Suprapubic skin (tissue), 4 donors: ENCODE measurements around the gene PTBP2. TPM values are rescaled to one million over a fixed set of nuclear protein-coding genes. Genes with fewer than 3 reads are reported as not detected.
A peak's percentile ranks its signal among the peaks of the same experiment; 100 is the strongest.

Experiments used
- DNase-seq, 2 donors: peaks; one replicate each; pipeline ENCODE4 v3.0.0-alpha.2; 2019; ENCODE audit warnings: low spot score in 2 of 2
- H3K27ac ChIP-seq: fragments of 200-600 bp; sonication (generic); one replicate; pipeline ENCODE4 v1.5.1; 2019
- H3K27me3 ChIP-seq: fragments of 200-600 bp; sonication (generic); one replicate; pipeline ENCODE4 v1.5.1; 2019
- H3K36me3 ChIP-seq: fragments of 200-600 bp; sonication (generic); one replicate; pipeline ENCODE4 v1.5.1; 2019
- H3K4me1 ChIP-seq: fragments of 200-600 bp; sonication (generic); one replicate; pipeline ENCODE4 v1.5.1; 2019
- H3K4me3 ChIP-seq: fragments of 200-600 bp; sonication (generic); one replicate; pipeline ENCODE4 v1.5.1; 2019; ENCODE audit warnings: mild to moderate bottlenecking
- H3K9me3 ChIP-seq: fragments of 200-600 bp; sonication (generic); one replicate; pipeline ENCODE4 v1.5.1; 2019
- EP300 ChIP-seq: sonication (generic); formaldehyde crosslinking; IDR thresholded peaks from one replicate; pipeline ENCODE4 v1.6.1; 2017; ENCODE audit warnings: antibody characterized with exemption
- POLR2A ChIP-seq, 2 donors: fragments of 450-650 bp; IDR thresholded peaks; one replicate each; pipeline ENCODE4 v1.6.1; 2017; ENCODE audit warnings: antibody characterized with exemption in 2 of 2, mild to moderate bottlenecking in 2 of 2, moderate library complexity in 2 of 2
- POLR2AphosphoS5 ChIP-seq, 3 donors: sonication (generic); formaldehyde crosslinking; IDR thresholded peaks; one replicate each; pipeline ENCODE4 v1.6.1; 2017; ENCODE audit warnings: antibody characterized with exemption in 3 of 3
- WGBS: methylation state at CpG from one replicate; pipeline ENCODE4 v1.1.5; 2018; 5-methylcytosine and 5-hydroxymethylcytosine counted together
- total RNA-seq, 4 donors: library from RNA; depleted of rRNA; stranded (reverse); fragments of >200 nt; gene quantifications; one replicate each; pipeline ENCODE4 v1.1.0, GENCODE V29; 2016
- TF ChIP-seq, protein P1 (sequence below), 2 donors: fragments of 200-600 bp in 1 of 2; fragments of 450-650 bp in 1 of 2; sonication (generic) in 1 of 2; IDR thresholded peaks; one replicate each; pipeline ENCODE4 v1.5.1; 2016 to 2019; ENCODE audit warnings: antibody characterized with exemption in 2 of 2, mild to moderate bottlenecking in 1 of 2, moderate library complexity in 1 of 2

The PTBP2 gene, protein sequence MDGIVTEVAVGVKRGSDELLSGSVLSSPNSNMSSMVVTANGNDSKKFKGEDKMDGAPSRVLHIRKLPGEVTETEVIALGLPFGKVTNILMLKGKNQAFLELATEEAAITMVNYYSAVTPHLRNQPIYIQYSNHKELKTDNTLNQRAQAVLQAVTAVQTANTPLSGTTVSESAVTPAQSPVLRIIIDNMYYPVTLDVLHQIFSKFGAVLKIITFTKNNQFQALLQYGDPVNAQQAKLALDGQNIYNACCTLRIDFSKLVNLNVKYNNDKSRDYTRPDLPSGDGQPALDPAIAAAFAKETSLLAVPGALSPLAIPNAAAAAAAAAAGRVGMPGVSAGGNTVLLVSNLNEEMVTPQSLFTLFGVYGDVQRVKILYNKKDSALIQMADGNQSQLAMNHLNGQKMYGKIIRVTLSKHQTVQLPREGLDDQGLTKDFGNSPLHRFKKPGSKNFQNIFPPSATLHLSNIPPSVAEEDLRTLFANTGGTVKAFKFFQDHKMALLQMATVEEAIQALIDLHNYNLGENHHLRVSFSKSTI
- 10 to 100 TPM in 3 of 4 donors, 1 to 10 TPM in 1; 9.8 to 66.5 (median 23.2) TPM for total RNA-seq

DNA sequence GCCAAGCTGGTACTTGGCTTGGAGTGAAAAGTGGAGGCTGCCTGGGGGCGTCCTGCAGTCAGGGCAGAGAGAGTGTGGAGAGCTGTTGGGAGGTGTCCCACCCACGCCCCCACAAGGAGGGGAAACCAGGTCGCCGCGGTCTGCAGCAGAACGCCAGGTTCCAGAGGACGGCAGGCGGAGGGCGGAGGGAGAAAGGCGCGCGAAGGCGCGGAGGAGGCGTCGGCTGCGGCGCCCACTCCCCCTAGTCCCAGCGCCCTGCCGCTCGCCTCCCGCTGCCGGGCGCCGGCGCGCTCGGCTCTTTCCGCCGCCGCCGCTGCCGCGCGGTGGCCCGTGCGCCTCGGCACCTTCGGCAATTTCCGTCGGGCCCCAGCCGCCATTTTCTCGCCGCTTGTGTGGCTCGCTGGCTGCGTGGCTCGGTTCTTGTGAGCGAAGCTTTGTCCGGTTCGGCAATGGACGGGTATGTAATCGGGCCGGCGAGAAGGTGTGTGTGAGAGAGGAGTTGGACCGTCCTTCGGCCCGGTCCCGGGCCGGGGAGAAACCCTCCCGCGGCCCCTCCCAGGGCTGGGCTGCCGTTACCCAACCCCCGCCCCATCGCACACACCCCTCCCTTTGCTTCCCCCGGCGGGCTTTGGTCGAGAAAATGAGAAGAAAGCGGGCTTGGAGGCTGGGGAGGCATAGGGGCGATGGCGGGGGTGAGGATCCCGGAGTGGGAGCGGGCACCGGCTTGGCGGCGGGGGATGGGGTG lies at the start of gene PTBP2:
TSS of gene PTBP2 (plus strand) at position 369 of the 745 bp plus-strand sequence. CDS start at position 450, 81 bp downstream.
- Histone ChIP-seq H3K4me3 (peak within 1 kb of the TSS; percentile 88), H3K9me3 (no peaks in the 10 kb centered on the region), H3K27me3 (no peaks in the 10 kb centered on the region), H3K27ac (peak within 1 kb of the TSS; percentile 95), H3K36me3 (peaks cover 6% of the 10 kb centered on the region), H3K4me1 (peaks cover 18% of the 10 kb centered on the region)
- DNase-seq: peak; percentile 86 to 89
- under 1% methylated on average over 45 of the region's 75 CpGs for WGBS
- TF ChIP-seq POLR2A (IDR thresholded peaks at IDR 0.05): peak in 1 of 2 donors; percentile 56
- TF ChIP-seq, protein P1, sequence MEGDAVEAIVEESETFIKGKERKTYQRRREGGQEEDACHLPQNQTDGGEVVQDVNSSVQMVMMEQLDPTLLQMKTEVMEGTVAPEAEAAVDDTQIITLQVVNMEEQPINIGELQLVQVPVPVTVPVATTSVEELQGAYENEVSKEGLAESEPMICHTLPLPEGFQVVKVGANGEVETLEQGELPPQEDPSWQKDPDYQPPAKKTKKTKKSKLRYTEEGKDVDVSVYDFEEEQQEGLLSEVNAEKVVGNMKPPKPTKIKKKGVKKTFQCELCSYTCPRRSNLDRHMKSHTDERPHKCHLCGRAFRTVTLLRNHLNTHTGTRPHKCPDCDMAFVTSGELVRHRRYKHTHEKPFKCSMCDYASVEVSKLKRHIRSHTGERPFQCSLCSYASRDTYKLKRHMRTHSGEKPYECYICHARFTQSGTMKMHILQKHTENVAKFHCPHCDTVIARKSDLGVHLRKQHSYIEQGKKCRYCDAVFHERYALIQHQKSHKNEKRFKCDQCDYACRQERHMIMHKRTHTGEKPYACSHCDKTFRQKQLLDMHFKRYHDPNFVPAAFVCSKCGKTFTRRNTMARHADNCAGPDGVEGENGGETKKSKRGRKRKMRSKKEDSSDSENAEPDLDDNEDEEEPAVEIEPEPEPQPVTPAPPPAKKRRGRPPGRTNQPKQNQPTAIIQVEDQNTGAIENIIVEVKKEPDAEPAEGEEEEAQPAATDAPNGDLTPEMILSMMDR (IDR thresholded peaks at IDR 0.05): no peak
- no peak for TF ChIP-seq EP300

DNA sequence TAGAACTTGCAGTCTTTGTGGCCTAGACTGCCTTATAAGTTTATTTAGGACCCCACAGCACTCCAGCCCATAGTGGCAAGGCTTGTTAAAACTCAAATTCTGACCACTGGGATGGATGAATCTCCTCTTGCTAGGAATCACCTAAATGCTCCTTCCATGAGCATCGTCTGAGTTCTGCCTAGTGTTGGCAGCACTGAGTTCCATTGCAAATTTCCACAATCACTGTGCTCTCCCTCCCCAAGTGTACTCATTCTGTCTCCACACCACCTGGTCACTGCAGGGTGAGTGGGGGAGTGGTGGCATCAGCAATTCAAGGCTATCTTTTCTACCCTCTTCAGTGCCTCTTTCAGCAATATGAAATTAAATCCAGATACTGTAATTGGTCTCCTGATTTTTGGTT lies 46.7 kb upstream of the PTBP2 start:
- TF ChIP-seq, protein P1 (IDR thresholded peaks at IDR 0.05): no peak
- TF ChIP-seq POLR2AphosphoS5 (IDR thresholded peaks at IDR 0.05) (no peak), POLR2A (IDR thresholded peaks at IDR 0.05) (no peak), EP300 (no peak)
- Histone ChIP-seq H3K27ac (no peak overlapping the region), H3K4me1 (no peaks in the 10 kb centered on the region), H3K36me3 (no peaks in the 10 kb centered on the region), H3K4me3 (no peak overlapping the region), H3K27me3 (no peaks in the 10 kb centered on the region), H3K9me3 (no peaks in the 10 kb centered on the region)
- WGBS: 88% methylated on average over 1 of the region's 1 CpG
- no peak for DNase-seq

DNA sequence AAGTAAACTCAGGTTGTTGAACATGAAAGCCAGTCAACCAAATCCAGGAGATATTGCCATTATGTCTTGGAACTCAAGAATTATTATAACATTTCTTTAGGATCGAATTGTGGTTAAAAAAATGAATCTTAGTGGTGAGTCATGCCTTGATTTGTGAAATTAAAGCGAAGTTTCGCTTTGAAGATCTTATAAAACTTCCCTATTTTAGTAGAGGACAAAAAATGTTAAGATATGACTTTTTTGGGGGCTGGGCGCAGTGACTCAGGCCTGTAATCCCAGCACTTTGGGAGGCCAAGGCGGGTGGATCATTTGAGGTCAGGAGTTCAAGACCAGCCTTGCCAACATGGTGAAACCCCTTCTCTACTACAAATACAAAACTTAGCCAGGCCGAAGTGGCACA lies 39.5 kb upstream of the PTBP2 start:
- H3K9me3 ChIP-seq: no peaks in the 10 kb centered on the region
- H3K36me3 ChIP-seq: no peaks in the 10 kb centered on the region
- H3K27ac ChIP-seq: no peak overlapping the region
- no peak for DNase-seq
- H3K4me3 ChIP-seq: no peak overlapping the region
- WGBS: 83% methylated on average over 6 of the region's 6 CpGs
- TF ChIP-seq POLR2AphosphoS5 (IDR thresholded peaks at IDR 0.05) (no peak), POLR2A (IDR thresholded peaks at IDR 0.05) (no peak), EP300 (no peak)
- TF ChIP-seq, protein P1 (IDR thresholded peaks at IDR 0.05): no peak
- no peaks in the 10 kb centered on the region for H3K27me3 ChIP-seq
- H3K4me1 ChIP-seq: no peaks in the 10 kb centered on the region

DNA sequence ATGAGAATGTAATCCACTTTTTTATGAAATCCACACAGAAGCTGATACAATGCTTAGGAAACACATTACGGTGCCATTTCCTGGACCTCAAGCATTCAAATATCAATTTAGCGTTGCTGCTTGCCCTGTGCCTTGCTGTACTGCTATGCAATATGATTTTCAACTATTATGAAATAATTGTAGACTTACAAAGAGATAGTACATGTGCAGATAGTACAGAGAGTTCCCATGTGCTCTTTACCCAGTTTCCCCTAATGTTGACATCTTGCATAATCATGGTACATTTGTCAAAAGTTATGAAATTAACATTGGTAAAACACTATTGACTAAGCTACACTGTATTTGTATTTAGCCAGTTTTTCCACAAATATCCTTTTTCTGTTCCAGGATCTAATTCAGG lies 37.7 kb upstream of the PTBP2 start:
- WGBS: 83% methylated on average over 2 of the region's 2 CpGs
- TF ChIP-seq EP300 (no peak), POLR2AphosphoS5 (IDR thresholded peaks at IDR 0.05) (peak in 1 of 3 donors; percentile 65), POLR2A (IDR thresholded peaks at IDR 0.05) (no peak)
- H3K27ac ChIP-seq: no peak overlapping the region

DNA sequence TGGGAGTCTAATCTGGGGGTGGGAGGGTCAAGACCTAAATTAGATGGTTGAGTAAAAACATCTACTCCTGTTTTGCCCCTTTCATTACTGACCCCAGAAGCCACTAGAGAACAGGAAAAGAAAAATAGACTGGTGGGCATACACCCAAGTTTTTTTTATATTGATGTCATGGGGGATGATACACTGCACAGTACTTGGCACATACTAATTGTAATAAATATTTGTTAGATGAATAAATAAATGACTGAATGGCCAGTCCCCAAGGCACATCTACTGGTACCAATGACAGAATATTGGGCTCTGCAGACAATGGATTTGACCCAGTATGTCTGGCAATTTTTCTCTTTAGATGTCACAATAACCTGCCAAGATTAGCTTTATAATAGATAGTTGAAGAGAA lies 36.8 kb upstream of the PTBP2 start:
- no peaks in the 10 kb centered on the region for H3K9me3 ChIP-seq
- H3K4me1 ChIP-seq: no peaks in the 10 kb centered on the region
- H3K27me3 ChIP-seq: no peaks in the 10 kb centered on the region
- no peak overlapping the region for H3K27ac ChIP-seq
- no peak overlapping the region for H3K4me3 ChIP-seq
- H3K36me3 ChIP-seq: no peaks in the 10 kb centered on the region
- no peak for DNase-seq
- TF ChIP-seq POLR2A (IDR thresholded peaks at IDR 0.05) (no peak), POLR2AphosphoS5 (IDR thresholded peaks at IDR 0.05) (no peak), EP300 (no peak)
- TF ChIP-seq, protein P1 (IDR thresholded peaks at IDR 0.05): no peak

More for the DNA sequence above, 37.7 kb upstream of the PTBP2 start:
- H3K27me3 ChIP-seq: no peaks in the 10 kb centered on the region
- H3K36me3 ChIP-seq: no peaks in the 10 kb centered on the region
- H3K9me3 ChIP-seq: no peaks in the 10 kb centered on the region
- H3K4me3 ChIP-seq: no peak overlapping the region
- H3K4me1 ChIP-seq: no peaks in the 10 kb centered on the region
- DNase-seq: no peak
